NCI-H446 treated with DMSO at 0.1 percent for 48 hours (cell line): Measurements from ENCODE around the gene COL10A1.
A peak's percentile ranks its signal among the peaks of the same experiment; 100 is the strongest.
"Not testable (repeated sequence)": the region's sequence is repeated elsewhere in the genome, so short reads cannot be mapped to it uniquely, and the experiment has no call there.

Experiments used
- DNase-seq: peaks from one replicate; lab custom pipeline; 2025; lab: John Stamatoyannopoulos, UW

The COL10A1 gene

GRCh38 chr6:116120430-116120829 is 5.5 kb downstream of the COL10A1 start:
- DNase-seq: no peak

GRCh38 chr6:116118608-116119007 is 7.3 kb downstream of the COL10A1 start:
- DNase-seq: no peak

- no peak for DNase-seq
These were observed 10.2 kb downstream of the COL10A1 start for GRCh38 chr6:116115781-116116180.

- no peak for DNase-seq
These were observed 12.5 kb downstream of the COL10A1 start for GRCh38 chr6:116113386-116113785.

GRCh38 chr6:116111552-116112528 is 14.1 kb downstream of the COL10A1 start:
- DNase-seq: no peak

- no peak for DNase-seq
These were observed 17.1 kb downstream of the COL10A1 start for GRCh38 chr6:116108836-116109235.

- DNase-seq: no peak
These were observed 19.8 kb downstream of the COL10A1 start for GRCh38 chr6:116106146-116106545.

GRCh38 chr6:116105247-116105646 is 20.7 kb downstream of the COL10A1 start:
- DNase-seq: no peak

- DNase-seq: no peak
These were observed 21.3 kb downstream of the COL10A1 start for GRCh38 chr6:116104636-116105035.

- no peak for DNase-seq
These were observed 23.1 kb downstream of the COL10A1 start for GRCh38 chr6:116102873-116103272.

GRCh38 chr6:116101790-116102189 is 24.1 kb downstream of the COL10A1 start:
- DNase-seq: no peak

- no peak for DNase-seq
These were observed 24.6 kb downstream of the COL10A1 start for GRCh38 chr6:116101302-116101718.

GRCh38 chr6:116100419-116101301 is 25.3 kb downstream of the COL10A1 start, which contains the start of gene NT5DC1:
NT5DC1 (plus strand) TSS chr6:116100853; CDS start chr6:116100931, 78 bp downstream.
- DNase-seq: peak; percentile 24

GRCh38 chr6:116099036-116099435 is 26.9 kb downstream of the COL10A1 start:
- no peak for DNase-seq

GRCh38 chr6:116096979-116097816 is 28.7 kb downstream of the COL10A1 start:
- no peak for DNase-seq

GRCh38 chr6:116096048-116096759 is 29.7 kb downstream of the COL10A1 start:
- not testable (repeated sequence) for DNase-seq

GRCh38 chr6:116094041-116094440 is 31.9 kb downstream of the COL10A1 start:
- DNase-seq: no peak

- DNase-seq: no peak
These were observed 35.7 kb downstream of the COL10A1 start for GRCh38 chr6:116090251-116090650.

GRCh38 chr6:116088946-116089345 is 37.0 kb downstream of the COL10A1 start:
- no peak for DNase-seq

- DNase-seq: no peak
These were observed 38.4 kb downstream of the COL10A1 start for GRCh38 chr6:116087437-116088027.

GRCh38 chr6:116084284-116084683 is 41.6 kb downstream of the COL10A1 start:
- DNase-seq: no peak
